GM18517 (cell line): ENCODE results near the gene SINHCAF.
"Not testable (repeated sequence)": the region's sequence is repeated elsewhere in the genome, so short reads cannot be mapped to it uniquely, and the experiment has no call there.

ENCODE experiments used
- ATAC-seq: cut with Tn5 transposase; IDR thresholded peaks from one replicate; pipeline ENCODE4 v1.9.1; 2021; ENCODE audit warnings: mild to moderate bottlenecking, moderate library complexity; ENCODE audit not compliant: unreplicated experiment

SINHCAF gene

GRCh38 chr12:31273794-31274193 lies 52.2 kb downstream of the SINHCAF start:
- ATAC-seq = not testable (repeated sequence)

- ATAC-seq = no peak
These were observed 53.2 kb downstream of the SINHCAF start for GRCh38 chr12:31272607-31273225.

GRCh38 chr12:31267966-31268365 lies 58.0 kb downstream of the SINHCAF start:
- ATAC-seq = no peak

- no peak for ATAC-seq
These were observed 60.2 kb downstream of the SINHCAF start for GRCh38 chr12:31265722-31266121.

- no peak for ATAC-seq
These were observed 62.3 kb downstream of the SINHCAF start for GRCh38 chr12:31263661-31264060.

- ATAC-seq = no peak
These were observed 64.2 kb downstream of the SINHCAF start for GRCh38 chr12:31261744-31262143.

GRCh38 chr12:31260840-31261239 lies 65.1 kb downstream of the SINHCAF start:
- no peak for ATAC-seq

- no peak for ATAC-seq
These were observed 66.6 kb downstream of the SINHCAF start for GRCh38 chr12:31259136-31259886.

GRCh38 chr12:31257784-31258183 lies 68.2 kb downstream of the SINHCAF start:
- no peak for ATAC-seq

GRCh38 chr12:31251707-31252611 lies 74.0 kb downstream of the SINHCAF start:
- not testable (repeated sequence) for ATAC-seq

- ATAC-seq = no peak
These were observed 75.8 kb downstream of the SINHCAF start for GRCh38 chr12:31250179-31250578.

- no peak for ATAC-seq
These were observed 76.6 kb downstream of the SINHCAF start for GRCh38 chr12:31249356-31249755.

GRCh38 chr12:31248815-31249214 lies 77.1 kb downstream of the SINHCAF start:
- no peak for ATAC-seq

GRCh38 chr12:31248337-31248736 lies 77.6 kb downstream of the SINHCAF start:
- no peak for ATAC-seq

- ATAC-seq = no peak
These were observed 79.5 kb downstream of the SINHCAF start for GRCh38 chr12:31246470-31246850.

GRCh38 chr12:31245822-31246469 lies 80.0 kb downstream of the SINHCAF start:
- no peak for ATAC-seq

GRCh38 chr12:31242418-31242817 lies 83.5 kb downstream of the SINHCAF start:
- ATAC-seq = not testable (repeated sequence)

- ATAC-seq = peak; percentile 89
These were observed 87.1 kb downstream of the SINHCAF start for GRCh38 chr12:31238764-31239387.

GRCh38 chr12:31238333-31238732 lies 87.6 kb downstream of the SINHCAF start:
- ATAC-seq = peak; percentile 26

- no peak for ATAC-seq
These were observed 88.8 kb downstream of the SINHCAF start for GRCh38 chr12:31236998-31237637.
